ENCODE data around the gene PUS10.

GRCh38 chr2:60957224-60957623 lies 60.8 kb downstream of the PUS10 start:
- TF ChIP-seq POU6F1 (CRISPR knock-in tag; IDR thresholded peaks at IDR 0.05; ENCODE audit: borderline replicate concordance, low read depth) (no peak), RARB (CRISPR knock-in tag; IDR thresholded peaks at IDR 0.05) (no peak), TCF4 (CRISPR knock-in tag; IDR thresholded peaks at IDR 0.05; ENCODE audit: borderline replicate concordance) (no peak), ISL1 (CRISPR knock-in tag; IDR thresholded peaks at IDR 0.05) (no peak), ZFP30 (CRISPR knock-in tag; IDR thresholded peaks at IDR 0.05) (no peak), ARNTL (CRISPR knock-in tag; IDR thresholded peaks at IDR 0.05; ENCODE audit: borderline replicate concordance, low read depth) (no peak), PATZ1 (CRISPR knock-in tag; IDR thresholded peaks at IDR 0.05; ENCODE audit: borderline replicate concordance) (no peak), BACH2 (CRISPR knock-in tag; IDR thresholded peaks at IDR 0.05; ENCODE audit: borderline replicate concordance) (no peak), GLIS3 (CRISPR knock-in tag; IDR thresholded peaks at IDR 0.05) (no peak)
- TF ChIP-seq, protein P1, sequence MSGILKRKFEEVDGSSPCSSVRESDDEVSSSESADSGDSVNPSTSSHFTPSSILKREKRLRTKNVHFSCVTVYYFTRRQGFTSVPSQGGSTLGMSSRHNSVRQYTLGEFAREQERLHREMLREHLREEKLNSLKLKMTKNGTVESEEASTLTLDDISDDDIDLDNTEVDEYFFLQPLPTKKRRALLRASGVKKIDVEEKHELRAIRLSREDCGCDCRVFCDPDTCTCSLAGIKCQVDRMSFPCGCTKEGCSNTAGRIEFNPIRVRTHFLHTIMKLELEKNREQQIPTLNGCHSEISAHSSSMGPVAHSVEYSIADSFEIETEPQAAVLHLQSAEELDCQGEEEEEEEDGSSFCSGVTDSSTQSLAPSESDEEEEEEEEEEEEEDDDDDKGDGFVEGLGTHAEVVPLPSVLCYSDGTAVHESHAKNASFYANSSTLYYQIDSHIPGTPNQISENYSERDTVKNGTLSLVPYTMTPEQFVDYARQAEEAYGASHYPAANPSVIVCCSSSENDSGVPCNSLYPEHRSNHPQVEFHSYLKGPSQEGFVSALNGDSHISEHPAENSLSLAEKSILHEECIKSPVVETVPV (CRISPR knock-in tag; IDR thresholded peaks at IDR 0.05) = no peak
- TF ChIP-seq, protein P2, sequence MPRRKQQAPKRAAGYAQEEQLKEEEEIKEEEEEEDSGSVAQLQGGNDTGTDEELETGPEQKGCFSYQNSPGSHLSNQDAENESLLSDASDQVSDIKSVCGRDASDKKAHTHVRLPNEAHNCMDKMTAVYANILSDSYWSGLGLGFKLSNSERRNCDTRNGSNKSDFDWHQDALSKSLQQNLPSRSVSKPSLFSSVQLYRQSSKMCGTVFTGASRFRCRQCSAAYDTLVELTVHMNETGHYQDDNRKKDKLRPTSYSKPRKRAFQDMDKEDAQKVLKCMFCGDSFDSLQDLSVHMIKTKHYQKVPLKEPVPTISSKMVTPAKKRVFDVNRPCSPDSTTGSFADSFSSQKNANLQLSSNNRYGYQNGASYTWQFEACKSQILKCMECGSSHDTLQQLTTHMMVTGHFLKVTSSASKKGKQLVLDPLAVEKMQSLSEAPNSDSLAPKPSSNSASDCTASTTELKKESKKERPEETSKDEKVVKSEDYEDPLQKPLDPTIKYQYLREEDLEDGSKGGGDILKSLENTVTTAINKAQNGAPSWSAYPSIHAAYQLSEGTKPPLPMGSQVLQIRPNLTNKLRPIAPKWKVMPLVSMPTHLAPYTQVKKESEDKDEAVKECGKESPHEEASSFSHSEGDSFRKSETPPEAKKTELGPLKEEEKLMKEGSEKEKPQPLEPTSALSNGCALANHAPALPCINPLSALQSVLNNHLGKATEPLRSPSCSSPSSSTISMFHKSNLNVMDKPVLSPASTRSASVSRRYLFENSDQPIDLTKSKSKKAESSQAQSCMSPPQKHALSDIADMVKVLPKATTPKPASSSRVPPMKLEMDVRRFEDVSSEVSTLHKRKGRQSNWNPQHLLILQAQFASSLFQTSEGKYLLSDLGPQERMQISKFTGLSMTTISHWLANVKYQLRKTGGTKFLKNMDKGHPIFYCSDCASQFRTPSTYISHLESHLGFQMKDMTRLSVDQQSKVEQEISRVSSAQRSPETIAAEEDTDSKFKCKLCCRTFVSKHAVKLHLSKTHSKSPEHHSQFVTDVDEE (CRISPR knock-in tag; IDR thresholded peaks at IDR 0.05) = no peak
